ENCODE results near the gene DLX3.

- no peak for TF ChIP-seq CTCF (IDR thresholded peaks at IDR 0.05)
- no peak for TF ChIP-seq POLR2AphosphoS5 (IDR thresholded peaks at IDR 0.05; ENCODE audit: insufficient read depth in 1 of 2, low read depth in 1 of 2)
- TF ChIP-seq POLR2A (IDR thresholded peaks at IDR 0.05) = no peak
Observed at GRCh38 chr17:49965524-49965909, 29.5 kb downstream of the DLX3 start.
